Left lung (tissue), 10 donors: Measurements from ENCODE around the gene SYF2. TPM values are rescaled to one million over a fixed set of nuclear protein-coding genes. Genes with fewer than 3 reads are reported as not detected.

ENCODE experiments used
- ATAC-seq: fragments of 200-7000 bp; cut with Tn5 transposase; one replicate; pipeline ENCODE4 v1.9.1; 2020; ENCODE audit warnings: moderate library complexity
- DNase-seq, 4 donors: peaks; one replicate each; pipeline ENCODE4 v3.0.0-alpha.2; 2013 to 2020
- H3K27ac ChIP-seq, 2 donors: fragments of 200-600 bp; sonication (generic) in 1 of 2; one replicate each; pipeline versions ENCODE4 v1.5.0 to v1.8.0; 2020 to 2021
- H3K27me3 ChIP-seq, 2 donors: fragments of 200-600 bp; sonication (generic) in 1 of 2; one replicate each; pipeline versions ENCODE4 v1.5.0 to v1.8.0; 2020 to 2021
- H3K36me3 ChIP-seq, 2 donors: fragments of 200-600 bp; sonication (generic) in 1 of 2; one replicate each; pipeline versions ENCODE4 v1.5.0 to v1.8.0; 2020 to 2021
- H3K4me1 ChIP-seq, 2 donors: fragments of 200-600 bp; one replicate each; pipeline ENCODE4 v1.8.0; 2021
- H3K4me3 ChIP-seq, 2 donors: fragments of 200-600 bp; sonication (generic) in 1 of 2; one replicate each; pipeline versions ENCODE4 v1.5.0 to v1.8.0; 2020 to 2021; ENCODE audit warnings: mild to moderate bottlenecking in 1 of 2
- H3K9me3 ChIP-seq, 2 donors: fragments of 200-600 bp; sonication (generic) in 1 of 2; one replicate each; pipeline versions ENCODE4 v1.5.0 to v1.8.0; 2020 to 2021
- CTCF ChIP-seq, 2 donors: fragments of 200-600 bp; sonication (generic) in 1 of 2; IDR thresholded peaks; one replicate each; pipeline versions ENCODE4 v1.5.0 to v1.8.0; 2021; ENCODE audit warnings: antibody characterized with exemption in 2 of 2
- intact Hi-C, 2 donors: fragments of 100-400 bp; cut with DNase I; formaldehyde crosslinking; loops; one replicate each; pipeline versions ENCODE4 v1.11.2 to v1.14.2; 2022
- polyA plus RNA-seq, 6 donors: library from polyadenylated mRNA; unstranded; fragments of 120-200 nt; gene quantifications; one replicate each; pipeline ENCODE4 v1.2.1, GENCODE V29; 2013; ENCODE audit not compliant: insufficient read length in 6 of 6
- total RNA-seq, 2 donors: library from RNA; stranded (reverse); fragmentation: NEBNext Ultra II Directional; extraction: Animal tissue kit (Norgen Biotek cat#: 25700); gene quantifications; one replicate each; pipeline ENCODE4 v1.2.1, GENCODE V29; 2021
- donor health status: DM: no; HTN: yes; CAD: no.
- donor health status: DM: no; HTN: no; CAD: no.

The SYF2 gene
- total and polyA plus RNA-seq, 8 donors = 29.1 to 98.2 (median 78.1) TPM

GRCh38 chr1:25232866-25233784 lies 823 bp upstream of the SYF2 start:
- no peaks in the 10 kb centered on the region for H3K27me3 ChIP-seq
- TF ChIP-seq CTCF (IDR thresholded peaks at IDR 0.05) = no peak
- H3K36me3 ChIP-seq = peaks cover 0 to 26% of the 10 kb centered on the region in 2 donors
- intact Hi-C loops = no loop called here
- H3K9me3 ChIP-seq = no peaks in the 10 kb centered on the region
- DNase-seq (peak in 3 of 4 donors; percentile 46 to 92 (median 80)), ATAC-seq (peak; percentile 95)
- H3K27ac ChIP-seq = peak overlapping the region; percentile 89 to 99
- peaks cover 7 to 49% of the 10 kb centered on the region in 2 donors for H3K4me1 ChIP-seq
- peak overlapping the region; percentile 90 to 100 for H3K4me3 ChIP-seq

DNA sequence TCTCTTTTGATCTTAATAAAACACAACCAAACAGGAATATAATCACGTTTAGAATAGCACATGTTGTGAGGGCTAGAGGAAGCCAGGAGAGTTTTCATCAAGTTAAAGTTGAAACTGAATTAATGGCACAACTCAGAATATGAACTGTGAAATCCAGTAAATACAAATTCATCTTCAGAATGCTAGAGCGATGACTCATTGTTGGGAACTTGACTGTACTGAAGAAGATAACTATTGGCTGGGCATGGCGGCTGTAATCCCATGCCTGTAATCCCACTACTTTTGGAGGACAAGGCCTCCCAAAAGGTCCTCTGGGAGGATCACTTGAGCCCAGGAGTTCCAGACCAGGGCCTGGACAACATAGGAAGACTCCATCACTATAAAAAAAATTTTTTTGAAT lies 8.8 kb downstream of the SYF2 start:
- H3K4me1 ChIP-seq = no peaks in the 10 kb centered on the region
- peaks cover 3 to 89% of the 10 kb centered on the region in 2 donors for H3K36me3 ChIP-seq
- no peak overlapping the region for H3K27ac ChIP-seq
- H3K27me3 ChIP-seq = no peaks in the 10 kb centered on the region
- DNase-seq = no peak
- H3K4me3 ChIP-seq = no peak overlapping the region
- no peaks in the 10 kb centered on the region for H3K9me3 ChIP-seq
- no peak for TF ChIP-seq CTCF (IDR thresholded peaks at IDR 0.05)
- ATAC-seq = no peak
- intact Hi-C loops = no loop called here

DNA sequence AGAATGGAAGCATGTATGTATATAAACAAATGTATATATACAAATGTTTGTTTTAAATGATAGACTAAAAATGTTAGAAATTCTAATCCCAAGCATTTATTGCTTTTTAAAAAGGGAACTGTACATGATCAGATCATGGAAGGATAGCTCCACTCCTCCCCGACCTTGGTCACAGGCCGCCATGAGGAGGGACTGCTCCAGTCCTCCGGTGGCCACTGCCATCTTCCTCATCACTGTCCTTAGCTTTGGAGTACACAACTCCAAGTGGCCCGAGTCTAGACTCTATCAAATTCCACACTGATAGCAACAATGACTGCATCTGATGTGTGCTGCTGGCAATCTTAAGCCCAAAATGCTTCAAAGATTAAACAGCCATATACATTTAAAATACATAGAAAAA lies 9.7 kb downstream of the SYF2 start:
- Histone ChIP-seq H3K27ac (no peak overlapping the region), H3K4me1 (no peaks in the 10 kb centered on the region), H3K36me3 (peaks cover 3 to 80% of the 10 kb centered on the region in 2 donors), H3K27me3 (no peaks in the 10 kb centered on the region), H3K9me3 (no peaks in the 10 kb centered on the region), H3K4me3 (no peak overlapping the region)
- TF ChIP-seq CTCF (IDR thresholded peaks at IDR 0.05) = no peak
- ATAC-seq (no peak), DNase-seq (no peak)
- intact Hi-C loops = no loop called here

- Histone ChIP-seq H3K27ac (no peak overlapping the region), H3K4me1 (no peaks in the 10 kb centered on the region), H3K27me3 (no peaks in the 10 kb centered on the region), H3K36me3 (peaks cover 3 to 61% of the 10 kb centered on the region in 2 donors), H3K9me3 (no peaks in the 10 kb centered on the region), H3K4me3 (no peak overlapping the region)
- intact Hi-C loops = no loop called here
- DNase-seq (no peak), ATAC-seq (no peak)
- TF ChIP-seq CTCF (IDR thresholded peaks at IDR 0.05) = no peak
Measured at GRCh38 chr1:25220666-25221065, 11.6 kb downstream of the SYF2 start.

DNA sequence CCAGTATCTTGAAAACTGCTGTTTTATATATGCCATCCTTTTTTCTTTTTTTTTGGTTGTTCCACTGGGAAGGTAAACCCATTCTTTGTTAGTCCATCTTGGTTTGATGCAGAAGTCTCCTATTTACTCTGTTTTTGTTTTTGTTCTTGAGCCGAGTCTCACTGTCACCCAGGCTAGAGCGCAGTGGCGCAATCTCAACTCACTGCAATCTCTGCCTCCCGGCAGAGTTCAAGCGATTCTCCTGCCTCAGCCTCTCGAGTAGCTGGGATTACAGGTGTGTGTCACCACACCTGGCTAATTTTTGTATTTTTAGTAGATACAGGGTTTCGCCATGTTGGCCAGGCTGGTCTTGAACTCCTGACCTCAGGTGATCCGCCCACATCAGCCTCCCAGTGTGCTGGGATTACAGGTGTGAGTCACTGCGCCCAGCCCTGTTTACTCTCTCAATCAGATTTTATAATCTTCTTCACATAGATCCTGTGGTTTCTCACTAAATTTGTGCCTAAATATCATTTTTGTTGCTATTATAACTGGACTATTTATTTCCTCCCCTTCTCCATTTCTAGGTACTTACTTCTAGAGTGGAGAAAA lies 12.5 kb downstream of the SYF2 start:
- intact Hi-C loops = no loop called here
- DNase-seq (no peak), ATAC-seq (no peak)
- no peak for TF ChIP-seq CTCF (IDR thresholded peaks at IDR 0.05)
- Histone ChIP-seq H3K4me3 (no peak overlapping the region), H3K27ac (no peak overlapping the region), H3K27me3 (no peaks in the 10 kb centered on the region), H3K36me3 (peaks cover 3 to 52% of the 10 kb centered on the region in 2 donors), H3K9me3 (no peaks in the 10 kb centered on the region), H3K4me1 (no peaks in the 10 kb centered on the region)
